PFSK-1 (cell line): ENCODE results near the gene RAE1.

Experiments used
- POLR2AphosphoS5 ChIP-seq: IDR thresholded peaks from 2 replicates; pipeline ENCODE4 v1.6.1; 2012; ENCODE audit warnings: low read depth, mild to moderate bottlenecking, control low read depth, low read length, moderate library complexity
- TAF1 ChIP-seq: IDR thresholded peaks from 2 replicates; pipeline ENCODE4 v1.6.1; 2012; ENCODE audit warnings: low read length, control low read depth, borderline replicate concordance; ENCODE audit not compliant: insufficient read depth
- TF ChIP-seq, protein P1 (sequence below), 2 experiments: IDR thresholded peaks; 2 replicates each; pipeline versions ENCODE4 v1.6.1 to v1.8.0; 2011 to 2012; ENCODE audit warnings: low read depth in 2 of 2, low read length in 2 of 2, control low read depth in 1 of 2, inconsistent platforms in 1 of 2, mild to moderate bottlenecking in 1 of 2, moderate library complexity in 1 of 2; ENCODE audit not compliant: insufficient read depth in 1 of 2

DNA sequence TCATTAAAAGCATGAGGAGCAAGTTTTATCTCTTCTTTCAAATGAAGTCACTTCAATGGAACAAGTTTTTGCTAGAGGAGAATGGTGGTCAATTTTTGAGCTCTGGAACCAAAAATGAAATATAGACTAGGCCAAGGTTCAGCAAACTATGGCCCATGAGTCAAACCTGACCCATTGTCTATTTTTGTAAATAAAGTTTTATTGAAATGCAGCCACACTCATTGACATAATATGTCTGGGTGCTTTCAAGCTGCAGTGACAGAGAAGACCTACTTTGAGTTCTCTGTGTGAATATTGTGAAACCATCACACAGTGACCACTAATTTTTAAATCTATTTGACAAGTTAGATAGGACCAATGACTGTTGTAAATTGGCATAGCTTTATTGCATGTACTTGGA, 13.4 kb downstream of the RAE1 start:
- TF ChIP-seq POLR2AphosphoS5 (no peak), TAF1 (no peak)
- TF ChIP-seq, protein P1, sequence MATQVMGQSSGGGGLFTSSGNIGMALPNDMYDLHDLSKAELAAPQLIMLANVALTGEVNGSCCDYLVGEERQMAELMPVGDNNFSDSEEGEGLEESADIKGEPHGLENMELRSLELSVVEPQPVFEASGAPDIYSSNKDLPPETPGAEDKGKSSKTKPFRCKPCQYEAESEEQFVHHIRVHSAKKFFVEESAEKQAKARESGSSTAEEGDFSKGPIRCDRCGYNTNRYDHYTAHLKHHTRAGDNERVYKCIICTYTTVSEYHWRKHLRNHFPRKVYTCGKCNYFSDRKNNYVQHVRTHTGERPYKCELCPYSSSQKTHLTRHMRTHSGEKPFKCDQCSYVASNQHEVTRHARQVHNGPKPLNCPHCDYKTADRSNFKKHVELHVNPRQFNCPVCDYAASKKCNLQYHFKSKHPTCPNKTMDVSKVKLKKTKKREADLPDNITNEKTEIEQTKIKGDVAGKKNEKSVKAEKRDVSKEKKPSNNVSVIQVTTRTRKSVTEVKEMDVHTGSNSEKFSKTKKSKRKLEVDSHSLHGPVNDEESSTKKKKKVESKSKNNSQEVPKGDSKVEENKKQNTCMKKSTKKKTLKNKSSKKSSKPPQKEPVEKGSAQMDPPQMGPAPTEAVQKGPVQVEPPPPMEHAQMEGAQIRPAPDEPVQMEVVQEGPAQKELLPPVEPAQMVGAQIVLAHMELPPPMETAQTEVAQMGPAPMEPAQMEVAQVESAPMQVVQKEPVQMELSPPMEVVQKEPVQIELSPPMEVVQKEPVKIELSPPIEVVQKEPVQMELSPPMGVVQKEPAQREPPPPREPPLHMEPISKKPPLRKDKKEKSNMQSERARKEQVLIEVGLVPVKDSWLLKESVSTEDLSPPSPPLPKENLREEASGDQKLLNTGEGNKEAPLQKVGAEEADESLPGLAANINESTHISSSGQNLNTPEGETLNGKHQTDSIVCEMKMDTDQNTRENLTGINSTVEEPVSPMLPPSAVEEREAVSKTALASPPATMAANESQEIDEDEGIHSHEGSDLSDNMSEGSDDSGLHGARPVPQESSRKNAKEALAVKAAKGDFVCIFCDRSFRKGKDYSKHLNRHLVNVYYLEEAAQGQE (IDR thresholded peaks at IDR 0.05; ENCODE audit: insufficient read depth in 1 of 2, low read depth in 2 of 2, low read length in 2 of 2) = no peak
